Caco-2 (cell line): Measurements from ENCODE around the gene AKT3. TPM values are rescaled to one million over a fixed set of nuclear protein-coding genes. Genes with fewer than 3 reads are reported as not detected.

Experiments used
- BruUV-seq: library from RNA; stranded (reverse); fragments of 400-500 nt; replicated peaks from 2 replicates; lab custom pipeline; 2021; lab: Mats Ljungman, UMichigan
- CTCF ChIA-PET: fragments of 300-600 bp; sonication (Branson Sonifier 250); formaldehyde crosslinking; loops from one replicate; lab custom pipeline; 2022; ENCODE audit warnings: antibody characterized with exemption; lab: Charles Lee
- POLR2A ChIA-PET: fragments of 300-600 bp; sonication (Branson Sonifier 250); formaldehyde crosslinking; loops from one replicate; lab custom pipeline; 2022; ENCODE audit warnings: antibody characterized with exemption; lab: Charles Lee
- DNase-seq, 2 experiments: peaks; one replicate each; pipeline versions ENCODE4 v3.0.0 to v3.0.0-alpha.2; 2020 to 2022
- H3K27me3 ChIP-seq: replicated peaks from 2 replicates; pipeline ENCODE4 v1.6.0; 2011; ENCODE audit warnings: low read length; ENCODE audit not compliant: control insufficient read depth, insufficient read depth
- H3K36me3 ChIP-seq: 2 replicates; pipeline ENCODE4 v1.5.1; 2011; ENCODE audit warnings: low read length; ENCODE audit not compliant: control insufficient read depth, insufficient read depth
- H3K4me1 ChIP-seq: fragments of 250-450 bp; sonication (Bioruptor Pico); 2 replicates; pipeline ENCODE4 v1.5.1; 2020; ENCODE audit warnings: mild to moderate bottlenecking
- H3K4me3 ChIP-seq: 2 replicates; pipeline ENCODE4 v1.5.1; 2011; ENCODE audit warnings: low read depth, mild to moderate bottlenecking, control low read depth, low read length
- H3K9me3 ChIP-seq: fragments of 250-450 bp; sonication (Bioruptor Pico); 2 replicates; pipeline ENCODE4 v1.5.1; 2020; ENCODE audit warnings: mild to moderate bottlenecking, moderate library complexity
- H3K27ac Mint-ChIP-seq: one replicate; pipeline ENCODE4 v1.8.0; 2022; ENCODE audit warnings: mixed read lengths; ENCODE audit not compliant: unreplicated experiment
- H3K27me3 Mint-ChIP-seq: one replicate; pipeline ENCODE4 v1.8.0; 2022; ENCODE audit warnings: mixed read lengths; ENCODE audit not compliant: insufficient read depth, unreplicated experiment
- H3K36me3 Mint-ChIP-seq: one replicate; pipeline ENCODE4 v1.8.0; 2022; ENCODE audit warnings: mild to moderate bottlenecking, mixed read lengths; ENCODE audit not compliant: insufficient read depth, unreplicated experiment
- H3K4me1 Mint-ChIP-seq: one replicate; pipeline ENCODE4 v1.8.0; 2022; ENCODE audit warnings: low read depth, mixed read lengths; ENCODE audit not compliant: unreplicated experiment
- H3K4me3 Mint-ChIP-seq: one replicate; pipeline ENCODE4 v1.8.0; 2022; ENCODE audit warnings: mild to moderate bottlenecking, moderate library complexity, mixed read lengths; ENCODE audit not compliant: unreplicated experiment
- H3K9me3 Mint-ChIP-seq: one replicate; pipeline ENCODE4 v1.8.0; 2022; ENCODE audit warnings: mixed read lengths; ENCODE audit not compliant: unreplicated experiment
- CTCF ChIP-seq, 2 experiments: fragments of 200-600 bp in 1 of 2; IDR thresholded peaks; 1 replicate in 1 of 2; 2 replicates in 1 of 2; pipeline versions ENCODE4 v1.5.1 to v1.8.0; 2011 to 2022; ENCODE audit warnings: antibody characterized with exemption in 1 of 2, control low read depth in 1 of 2, inconsistent platforms in 1 of 2, low read depth in 1 of 2, low read length in 1 of 2, mild to moderate bottlenecking in 1 of 2, moderate library complexity in 1 of 2; ENCODE audit not compliant: insufficient read depth in 1 of 2, severe bottlenecking in 1 of 2, unreplicated experiment in 1 of 2
- intact Hi-C: fragments of 100-400 bp; cut with micrococcal nuclease; formaldehyde crosslinking; loops from one replicate; pipeline ENCODE4 v1.10.0; 2022; ENCODE audit not compliant: unreplicated experiment
- total RNA-seq: library from RNA; stranded (reverse); gene quantifications from 2 replicates; pipeline ENCODE4 v1.2.3, GENCODE V29; 2022

AKT3 gene
- total RNA-seq, 1 experiment from 2014 or later: 3.7 TPM

GRCh38 chr1:243623841-243624240, 226.2 kb downstream of the AKT3 start:
- Histone ChIP-seq H3K4me3 (no peak overlapping the region), H3K36me3 (no peaks in the 10 kb centered on the region), H3K4me1 (no peaks in the 10 kb centered on the region), H3K27me3 (no peaks in the 10 kb centered on the region), H3K9me3 (peaks cover 5% of the 10 kb centered on the region; the same call in 1 of the 2 replicates)
- DNase-seq: no peak
- Mint-ChIP-seq H3K9me3 (peaks cover 19% of the 10 kb centered on the region), H3K36me3 (no peaks in the 10 kb centered on the region), H3K27me3 (peaks cover 12% of the 10 kb centered on the region), H3K4me1 (no peaks in the 10 kb centered on the region), H3K4me3 (no peak overlapping the region), H3K27ac (no peak overlapping the region)
- BruUV-seq: no TSS peak
- no peak for TF ChIP-seq CTCF (IDR thresholded peaks at IDR 0.05; ENCODE audit: insufficient read depth in 1 of 2, low read depth in 1 of 2, low read length in 1 of 2, severe bottlenecking in 1 of 2, unreplicated experiment in 1 of 2)
- ChIA-PET CTCF (interaction anchor here (0.5 kb wide), 1 partner anchor 1609 kb away, joined by 3 read pairs; no protein-coding TSS in a partner anchor), POLR2A (no interaction called here)
- intact Hi-C loops: no loop called here

GRCh38 chr1:243621973-243622372, 228.1 kb downstream of the AKT3 start:
- peaks cover 19% of the 10 kb centered on the region for H3K9me3 Mint-ChIP-seq
- POLR2A ChIA-PET: no interaction called here
- H3K27me3 Mint-ChIP-seq: peaks cover 14% of the 10 kb centered on the region
- no peak for DNase-seq
- no TSS peak for BruUV-seq
- no peaks in the 10 kb centered on the region for H3K4me1 Mint-ChIP-seq
- no peaks in the 10 kb centered on the region for H3K36me3 ChIP-seq
- CTCF ChIA-PET: no interaction called here
- no peak for TF ChIP-seq CTCF (IDR thresholded peaks at IDR 0.05; ENCODE audit: insufficient read depth in 1 of 2, low read depth in 1 of 2, low read length in 1 of 2, severe bottlenecking in 1 of 2, unreplicated experiment in 1 of 2)
- no peaks in the 10 kb centered on the region for H3K4me1 ChIP-seq
- intact Hi-C loops: no loop called here
- no peaks in the 10 kb centered on the region for H3K27me3 ChIP-seq
- H3K36me3 Mint-ChIP-seq: no peaks in the 10 kb centered on the region
- H3K27ac Mint-ChIP-seq: no peak overlapping the region
- H3K4me3 ChIP-seq: no peak overlapping the region
- no peak overlapping the region for H3K4me3 Mint-ChIP-seq
- peaks cover 5% of the 10 kb centered on the region; the same call in 1 of the 2 replicates for H3K9me3 ChIP-seq

GRCh38 chr1:243620096-243620495, 229.9 kb downstream of the AKT3 start:
- peaks cover 5% of the 10 kb centered on the region; the same call in 1 of the 2 replicates for H3K9me3 ChIP-seq
- peaks cover 19% of the 10 kb centered on the region for H3K9me3 Mint-ChIP-seq
- peaks cover 14% of the 10 kb centered on the region for H3K27me3 Mint-ChIP-seq
- no peaks in the 10 kb centered on the region for H3K36me3 ChIP-seq
- no peak for DNase-seq
- H3K4me1 ChIP-seq: no peaks in the 10 kb centered on the region
- CTCF ChIA-PET: no interaction called here
- BruUV-seq: no TSS peak
- no peak overlapping the region for H3K27ac Mint-ChIP-seq
- H3K4me1 Mint-ChIP-seq: no peaks in the 10 kb centered on the region
- POLR2A ChIA-PET: no interaction called here
- no peaks in the 10 kb centered on the region for H3K27me3 ChIP-seq
- no peak overlapping the region for H3K4me3 Mint-ChIP-seq
- H3K4me3 ChIP-seq: no peak overlapping the region
- no peak for TF ChIP-seq CTCF (IDR thresholded peaks at IDR 0.05; ENCODE audit: insufficient read depth in 1 of 2, low read depth in 1 of 2, low read length in 1 of 2, severe bottlenecking in 1 of 2, unreplicated experiment in 1 of 2)
- no peaks in the 10 kb centered on the region for H3K36me3 Mint-ChIP-seq
- intact Hi-C loops: no loop called here
